ENCODE measurements around the gene BMPR1B.

Gene BMPR1B

GRCh38 chr4:94728056-94728766, 29.5 kb upstream of the BMPR1B start:
- H3K4me3 ChIP-seq (ENCODE audit: low read depth in 1 of 2, low read length in 2 of 2) = no peak overlapping the region
- H3K27me3 ChIP-seq (ENCODE audit: insufficient read depth, low read length, poor library complexity) = no peaks in the 10 kb centered on the region
- H4K20me1 ChIP-seq (ENCODE audit: insufficient read depth, low read length) = no peaks in the 10 kb centered on the region
- no peaks in the 10 kb centered on the region for H3K9me3 ChIP-seq (ENCODE audit: insufficient read depth, low read length, severe bottlenecking)
- no peak overlapping the region for H3K4me2 ChIP-seq (ENCODE audit: insufficient read depth, low read length)
- ATAC-seq (ENCODE audit: insufficient read depth, low read depth) (no peak), DNase-seq (no peak)
- no peaks in the 10 kb centered on the region for H3K79me2 ChIP-seq (ENCODE audit: insufficient read depth, low read length)
- no peak overlapping the region for H3K27ac ChIP-seq (ENCODE audit: low read length)
- no peaks in the 10 kb centered on the region for H3K36me3 ChIP-seq (ENCODE audit: insufficient read depth, low read length)
- H3K4me1 ChIP-seq (ENCODE audit: insufficient read depth, low read length) = peaks cover 8% of the 10 kb centered on the region
- H3K9ac ChIP-seq (ENCODE audit: low read depth, low read length) = no peak overlapping the region
- no peak overlapping the region for H2AFZ ChIP-seq (ENCODE audit: low read depth, low read length)
- TF ChIP-seq EZH2 (IDR thresholded peaks at IDR 0.05; ENCODE audit: borderline replicate concordance, low read depth, low read length, severe bottlenecking) (no peak), CTCF (IDR thresholded peaks at IDR 0.05; ENCODE audit: borderline replicate concordance, extremely low read depth, low read length, poor library complexity, severe bottlenecking) (no peak)

- 0 out of 2 replicates have a peak overlapping the region, but pooled peaks have one; percentile 13 for H2AFZ ChIP-seq (ENCODE audit: low read depth, low read length)
- ATAC-seq (ENCODE audit: insufficient read depth, low read depth) (no peak), DNase-seq (no peak)
- H3K4me3 ChIP-seq (ENCODE audit: low read depth in 1 of 2, low read length in 2 of 2) = no peak overlapping the region
- H3K36me3 ChIP-seq (ENCODE audit: insufficient read depth, low read length) = no peaks in the 10 kb centered on the region
- no peaks in the 10 kb centered on the region for H3K27me3 ChIP-seq (ENCODE audit: insufficient read depth, low read length, poor library complexity)
- no peaks in the 10 kb centered on the region for H3K9me3 ChIP-seq (ENCODE audit: insufficient read depth, low read length, severe bottlenecking)
- no peaks in the 10 kb centered on the region for H4K20me1 ChIP-seq (ENCODE audit: insufficient read depth, low read length)
- no peak overlapping the region for H3K9ac ChIP-seq (ENCODE audit: low read depth, low read length)
- H3K4me2 ChIP-seq (ENCODE audit: insufficient read depth, low read length) = no peak overlapping the region
- no peak overlapping the region for H3K27ac ChIP-seq (ENCODE audit: low read length)
- TF ChIP-seq CTCF (IDR thresholded peaks at IDR 0.05; ENCODE audit: borderline replicate concordance, extremely low read depth, low read length, poor library complexity, severe bottlenecking) = no peak
- no peak for TF ChIP-seq EZH2 (IDR thresholded peaks at IDR 0.05; ENCODE audit: borderline replicate concordance, low read depth, low read length, severe bottlenecking)
- 0 out of 2 replicates have a peak, but pooled peaks cover 4% of the 10 kb centered on the region for H3K4me1 ChIP-seq (ENCODE audit: insufficient read depth, low read length)
- no peaks in the 10 kb centered on the region for H3K79me2 ChIP-seq (ENCODE audit: insufficient read depth, low read length)
These were observed 25.4 kb upstream of the BMPR1B start for GRCh38 chr4:94732358-94732698.

- Histone ChIP-seq H3K27me3 (ENCODE audit: insufficient read depth, low read length, poor library complexity) (no peaks in the 10 kb centered on the region), H3K27ac (ENCODE audit: low read length) (no peak overlapping the region), H3K4me3 (ENCODE audit: low read depth in 1 of 2, low read length in 2 of 2) (no peak overlapping the region), H3K4me2 (ENCODE audit: insufficient read depth, low read length) (no peak overlapping the region), H3K9me3 (ENCODE audit: insufficient read depth, low read length, severe bottlenecking) (no peaks in the 10 kb centered on the region), H2AFZ (ENCODE audit: low read depth, low read length) (no peak overlapping the region), H3K79me2 (ENCODE audit: insufficient read depth, low read length) (no peaks in the 10 kb centered on the region), H3K4me1 (ENCODE audit: insufficient read depth, low read length) (no peaks in the 10 kb centered on the region), H3K9ac (ENCODE audit: low read depth, low read length) (no peak overlapping the region), H4K20me1 (ENCODE audit: insufficient read depth, low read length) (no peaks in the 10 kb centered on the region), H3K36me3 (ENCODE audit: insufficient read depth, low read length) (no peaks in the 10 kb centered on the region)
- DNase-seq (no peak), ATAC-seq (ENCODE audit: insufficient read depth, low read depth) (no peak)
- TF ChIP-seq CTCF (IDR thresholded peaks at IDR 0.05; ENCODE audit: borderline replicate concordance, extremely low read depth, low read length, poor library complexity, severe bottlenecking) = no peak
- TF ChIP-seq EZH2 (IDR thresholded peaks at IDR 0.05; ENCODE audit: borderline replicate concordance, low read depth, low read length, severe bottlenecking) = no peak
These were observed 18.0 kb upstream of the BMPR1B start for GRCh38 chr4:94739741-94740140.

Measured in DND-41 (cell line).